H1 (cell line): ENCODE measurements around the gene SGMS1. TPM values are rescaled to one million over a fixed set of nuclear protein-coding genes. Genes with fewer than 3 reads are reported as not detected.

Experiments
- CTCF ChIA-PET: fragments of 300-600 bp; sonication (Branson Sonifier 250); formaldehyde crosslinking; loops from one replicate; lab custom pipeline; 2021; ENCODE audit not compliant: partially characterized antibody; lab: Charles Lee
- POLR2A ChIA-PET: fragments of 300-600 bp; sonication (Branson Sonifier 250); formaldehyde crosslinking; loops from one replicate; lab custom pipeline; 2021; ENCODE audit warnings: inconsistent platforms; ENCODE audit not compliant: partially characterized antibody; lab: Charles Lee
- DNase-seq, 2 experiments: peaks; one replicate each; pipeline versions ENCODE4 v3.0.0 to v3.0.0-alpha.2; 2010 to 2022; ENCODE audit warnings: low spot score in 2 of 2, low read depth in 1 of 2, mixed read lengths in 1 of 2
- FAIRE-seq: peaks from 2 replicates; lab custom pipeline; 2011; peaks lifted over from hg19 to GRCh38; lab: Jason Lieb, UNC
- H2AFZ ChIP-seq: 2 replicates; pipeline ENCODE4 v1.8.1; 2012; ENCODE audit warnings: low read length, inconsistent platforms
- H2AK5ac ChIP-seq: 2 replicates; pipeline ENCODE4 v1.6.1; 2013; ENCODE audit warnings: low read depth, low read length
- H2BK120ac ChIP-seq: replicated peaks from 2 replicates; pipeline ENCODE3; 2013; ENCODE audit warnings: low read depth, low read length, inconsistent platforms
- H2BK12ac ChIP-seq: 2 replicates; pipeline ENCODE4 v1.6.1; 2013; ENCODE audit warnings: low read depth, low read length
- H2BK15ac ChIP-seq: 2 replicates; pipeline ENCODE4 v1.6.1; 2013; ENCODE audit warnings: low read length
- H2BK20ac ChIP-seq: 2 replicates; pipeline ENCODE4 v1.6.1; 2013; ENCODE audit warnings: low read length
- H2BK5ac ChIP-seq: 2 replicates; pipeline ENCODE4 v1.6.1; 2013; ENCODE audit warnings: low read depth, low read length
- H3K14ac ChIP-seq: 2 replicates; pipeline ENCODE4 v1.6.1; 2013; ENCODE audit warnings: inconsistent platforms; ENCODE audit not compliant: insufficient read length
- H3K18ac ChIP-seq: 2 replicates; pipeline ENCODE4 v1.6.1; 2013; ENCODE audit warnings: low read length; ENCODE audit errors: extremely low read depth
- H3K23ac ChIP-seq: 2 replicates; pipeline ENCODE4 v1.6.1; 2013; ENCODE audit warnings: inconsistent platforms; ENCODE audit not compliant: insufficient read length
- H3K23me2 ChIP-seq: 2 replicates; pipeline ENCODE4 v1.6.1; 2013; ENCODE audit warnings: low read depth, low read length
- H3K27ac ChIP-seq: 2 replicates; pipeline ENCODE4 v1.6.1; 2011; ENCODE audit warnings: low read depth, low read length, inconsistent platforms
- H3K27me3 ChIP-seq, 4 experiments: replicated peaks in 1 of 4; 1 replicate in 1 of 4; 2 replicates in 3 of 4; pipeline versions ENCODE4 v1.6.1 to v1.8.1; 2011 to 2013; ENCODE audit warnings: low read length in 3 of 4, mild to moderate bottlenecking in 3 of 4, inconsistent platforms in 2 of 4, mixed read lengths in 2 of 4, moderate library complexity in 1 of 4; ENCODE audit not compliant: control insufficient read depth in 3 of 4, insufficient read depth in 3 of 4; ENCODE audit errors: extremely low read depth in 1 of 4
- H3K36me3 ChIP-seq, 4 experiments: 2 replicates each; pipeline versions ENCODE4 v1.6.1 to v1.8.1; 2011 to 2013; ENCODE audit warnings: mild to moderate bottlenecking in 4 of 4, low read length in 3 of 4, moderate library complexity in 2 of 4, control low read depth in 1 of 4, inconsistent platforms in 1 of 4; ENCODE audit not compliant: insufficient read depth in 4 of 4, control insufficient read depth in 2 of 4
- H3K4ac ChIP-seq: replicated peaks from 2 replicates; pipeline ENCODE3; 2013; ENCODE audit warnings: low read length, low read depth, mixed read lengths, inconsistent platforms; ENCODE audit not compliant: insufficient read length
- H3K4me1 ChIP-seq, 4 experiments: replicated peaks in 1 of 4; 1 replicate in 1 of 4; 2 replicates in 3 of 4; pipeline versions ENCODE4 v1.6.1 to v1.8.1; 2011 to 2013; ENCODE audit warnings: low read length in 3 of 4, inconsistent platforms in 2 of 4, mixed read lengths in 1 of 4; ENCODE audit not compliant: insufficient read depth in 4 of 4, control insufficient read depth in 3 of 4
- H3K4me2 ChIP-seq, 2 experiments: 2 replicates each; pipeline versions ENCODE4 v1.6.1 to v1.8.1; 2011 to 2013; ENCODE audit warnings: low read depth in 2 of 2, low read length in 2 of 2, control low read depth in 1 of 2, inconsistent platforms in 1 of 2, mild to moderate bottlenecking in 1 of 2; ENCODE audit not compliant: insufficient read depth in 1 of 2
- H3K4me3 ChIP-seq, 4 experiments: fragments of 200-600, 300-600 bp in 1 of 4; sonication (generic), shearing (Covaris generic), sonication (Bioruptor Twin) in 1 of 4; 2 replicates each; pipeline versions ENCODE4 v1.5.1 to v1.8.1; 2011 to 2016; ENCODE audit warnings: low read length in 4 of 4, low read depth in 3 of 4, control low read depth in 2 of 4, inconsistent platforms in 2 of 4, mild to moderate bottlenecking in 2 of 4, mixed read lengths in 1 of 4, moderate library complexity in 1 of 4; ENCODE audit not compliant: insufficient read depth in 2 of 4; ENCODE audit errors: extremely low read depth in 1 of 4
- H3K56ac ChIP-seq: replicated peaks from 2 replicates; pipeline ENCODE3; 2013; ENCODE audit warnings: low read depth, mild to moderate bottlenecking, mixed read lengths, low read length, inconsistent platforms; ENCODE audit not compliant: insufficient read length
- H3K79me1 ChIP-seq: 2 replicates; pipeline ENCODE4 v1.6.1; 2013; ENCODE audit warnings: low read depth, low read length, control low read depth
- H3K79me2 ChIP-seq, 2 experiments: 2 replicates each; pipeline versions ENCODE4 v1.6.1 to v1.8.1; 2012 to 2013; ENCODE audit warnings: low read length in 2 of 2, mild to moderate bottlenecking in 2 of 2, inconsistent platforms in 1 of 2; ENCODE audit not compliant: insufficient read depth in 2 of 2, control insufficient read depth in 1 of 2
- H3K9ac ChIP-seq, 4 experiments: replicated peaks in 1 of 4; 1 replicate in 1 of 4; 2 replicates in 3 of 4; pipeline versions ENCODE4 v1.6.1 to v1.8.1; 2011 to 2013; ENCODE audit warnings: low read depth in 3 of 4, low read length in 3 of 4, control low read depth in 2 of 4, mild to moderate bottlenecking in 2 of 4, moderate library complexity in 2 of 4, inconsistent platforms in 1 of 4; ENCODE audit errors: extremely low read depth in 1 of 4
- H3K9me3 ChIP-seq, 2 experiments: 2 replicates each; pipeline versions ENCODE4 v1.6.1 to v1.8.1; 2012 to 2013; ENCODE audit warnings: mild to moderate bottlenecking in 2 of 2, moderate library complexity in 2 of 2, control low read depth in 1 of 2, inconsistent platforms in 1 of 2, low read depth in 1 of 2, low read length in 1 of 2, mixed read lengths in 1 of 2; ENCODE audit not compliant: insufficient read depth in 2 of 2
- H4K20me1 ChIP-seq, 2 experiments: replicated peaks in 1 of 2; 2 replicates each; pipeline versions ENCODE3 to v1.8.1; 2011 to 2013; ENCODE audit warnings: inconsistent platforms in 2 of 2, low read length in 2 of 2, mild to moderate bottlenecking in 1 of 2; ENCODE audit not compliant: insufficient read depth in 2 of 2, control insufficient read depth in 1 of 2
- H4K5ac ChIP-seq: 2 replicates; pipeline ENCODE4 v1.6.1; 2013; ENCODE audit warnings: low read length, low read depth, mixed read lengths, inconsistent platforms; ENCODE audit not compliant: insufficient read length
- H4K8ac ChIP-seq: 2 replicates; pipeline ENCODE4 v1.8.0; 2013; ENCODE audit warnings: mild to moderate bottlenecking, moderate library complexity, low read length, inconsistent platforms; ENCODE audit not compliant: insufficient read depth; ENCODE audit errors: extremely low read depth
- H4K91ac ChIP-seq: replicated peaks from 2 replicates; pipeline ENCODE3; 2013; ENCODE audit warnings: low read length, mixed read lengths, inconsistent platforms; ENCODE audit not compliant: insufficient read length
- ASH2L ChIP-seq: fragments of 200-600, 300-600 bp; sonication (generic); IDR thresholded peaks from one replicate; pipeline ENCODE4 v1.7.1; 2017; ENCODE audit warnings: low read length
- TCF12 ChIP-seq: IDR thresholded peaks from 2 replicates; pipeline ENCODE4 v1.6.1; 2011; ENCODE audit warnings: low read depth, mild to moderate bottlenecking, low read length
- WGBS, 2 experiments: shearing (Covaris generic) in 1 of 2; methylation state at CpG; one replicate each; pipeline versions ENCODE4 v1.1.6 to v1.1.7; 2013 to 2015; ENCODE audit warnings: low lambda C conversion rate in 2 of 2, mixed read lengths in 2 of 2, inconsistent platforms in 1 of 2, low coverage in 1 of 2, missing lambda C conversion rate in 1 of 2; ENCODE audit not compliant: insufficient replicate concordance in 2 of 2, insufficient coverage in 1 of 2, insufficient read length in 1 of 2; ENCODE audit errors: extremely low coverage in 1 of 2, missing lambda C conversion rate in 1 of 2; 5-methylcytosine and 5-hydroxymethylcytosine counted together
- polyA plus RNA-seq, 7 experiments: library from polyadenylated mRNA; depleted of rRNA in 3 of 7; stranded (reverse) in 5 of 7; unstranded in 2 of 7; fragments of >200 nt in 5 of 7; fragments of 200-250 nt in 2 of 7; gene quantifications; 1 replicate in 5 of 7; 2 replicates in 1 of 7; 4 replicates in 1 of 7; pipeline versions ENCODE4 v1.2.1 to v1.2.3, GENCODE V29; 2011 to 2013; ENCODE audit warnings: missing spikeins in 2 of 7, mixed read lengths in 2 of 7
- total RNA-seq: library from RNA; stranded (reverse); fragmentation: NEBNext Ultra II Directional; extraction: Animal tissue kit (Norgen Biotek cat#: 25700); gene quantifications from 2 replicates; pipeline ENCODE4 v1.2.1, GENCODE V29; 2021

SGMS1 gene
- total and polyA plus RNA-seq, 2 of the 8 experiments (the other 6 are each of a cell fraction or from before 2014, with no cell fraction given) = 6.0 to 15.6 TPM

DNA sequence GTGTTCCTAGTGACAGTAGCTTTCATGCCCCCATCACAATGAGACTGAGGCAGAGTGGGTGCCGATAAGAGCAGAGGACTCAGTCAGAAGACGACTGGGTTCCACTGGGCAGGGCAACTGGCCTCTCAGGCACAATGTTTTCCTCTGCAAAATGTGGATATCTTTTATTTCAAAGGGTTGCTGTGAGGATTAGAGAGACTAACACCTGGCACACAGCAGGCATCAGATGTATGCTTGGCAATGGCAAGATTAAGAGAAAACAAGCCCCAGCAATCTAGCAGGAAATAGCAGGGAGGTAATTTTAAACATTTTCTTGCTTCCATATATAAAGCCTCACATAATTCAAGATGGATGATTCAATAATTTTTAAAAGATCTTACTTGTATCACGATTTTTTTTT lies 28.0 kb downstream of the SGMS1 start:
- no peak overlapping the region for H3K18ac ChIP-seq
- H2BK120ac ChIP-seq = no peak overlapping the region
- no peaks in the 10 kb centered on the region for H3K23me2 ChIP-seq
- H4K20me1 ChIP-seq = peaks cover 5 to 6% of the 10 kb centered on the region in 2 experiments
- no peaks in the 10 kb centered on the region for H3K27me3 ChIP-seq
- H3K79me2 ChIP-seq = peaks cover 3 to 52% of the 10 kb centered on the region in 2 experiments
- H2BK12ac ChIP-seq = no peak overlapping the region
- POLR2A ChIA-PET = interaction anchor here (1.3 kb wide), 1 partner anchor 17 kb away, joined by 3 read pairs; no protein-coding TSS in a partner anchor
- H3K56ac ChIP-seq = no peak overlapping the region
- no peak overlapping the region for H2AFZ ChIP-seq
- TF ChIP-seq TCF12 (no peak), ASH2L (no peak)
- CTCF ChIA-PET = no interaction called here
- 0 out of 2 replicates have a peak overlapping the region, but pooled peaks have one; percentile 32 for H3K27ac ChIP-seq
- peaks cover 9% of the 10 kb centered on the region for H3K79me1 ChIP-seq
- H4K8ac ChIP-seq = no peak overlapping the region
- WGBS, 2 experiments = 84% methylated on average over 3 of the region's 3 CpGs; no CpG with 5 or more reads in 1 of the 2 experiments
- H2BK5ac ChIP-seq = no peak overlapping the region
- no peak overlapping the region for H2AK5ac ChIP-seq
- peaks cover 0 to 4% (median 0%) of the 10 kb centered on the region in 4 experiments; a peak in 2 of 7 replicates for H3K4me1 ChIP-seq
- FAIRE-seq = no peak
- H4K5ac ChIP-seq = no peak overlapping the region
- no peak overlapping the region for H2BK20ac ChIP-seq
- no peak overlapping the region for H3K4me2 ChIP-seq
- no peak overlapping the region for H3K4me3 ChIP-seq
- H4K91ac ChIP-seq = no peak overlapping the region
- H3K36me3 ChIP-seq = no peaks in the 10 kb centered on the region
- H3K14ac ChIP-seq = no peak overlapping the region
- H2BK15ac ChIP-seq = no peak overlapping the region
- no peak for DNase-seq
- no peaks in the 10 kb centered on the region for H3K9me3 ChIP-seq
- H3K9ac ChIP-seq = no peak overlapping the region
- H3K4ac ChIP-seq = no peak overlapping the region
- no peak overlapping the region for H3K23ac ChIP-seq
